GM18951 (cell line): ENCODE results near the gene AFF3.

Source experiments
- POLR2A ChIP-seq: IDR thresholded peaks from 4 replicates; pipeline ENCODE4 v1.6.1; 2011; ENCODE audit warnings: mild to moderate bottlenecking; ENCODE audit not compliant: insufficient read length, insufficient read depth; ENCODE audit errors: extremely low read depth
- in situ Hi-C: fragments of 300-500 bp; cut with MboI; formaldehyde crosslinking; loops from one replicate; pipeline ENCODE4 v1.12.0; 2022; ENCODE audit warnings: low sequenced_read_pairs, mixed read lengths, inconsistent platforms; ENCODE audit not compliant: unreplicated experiment

The AFF3 gene

DNA sequence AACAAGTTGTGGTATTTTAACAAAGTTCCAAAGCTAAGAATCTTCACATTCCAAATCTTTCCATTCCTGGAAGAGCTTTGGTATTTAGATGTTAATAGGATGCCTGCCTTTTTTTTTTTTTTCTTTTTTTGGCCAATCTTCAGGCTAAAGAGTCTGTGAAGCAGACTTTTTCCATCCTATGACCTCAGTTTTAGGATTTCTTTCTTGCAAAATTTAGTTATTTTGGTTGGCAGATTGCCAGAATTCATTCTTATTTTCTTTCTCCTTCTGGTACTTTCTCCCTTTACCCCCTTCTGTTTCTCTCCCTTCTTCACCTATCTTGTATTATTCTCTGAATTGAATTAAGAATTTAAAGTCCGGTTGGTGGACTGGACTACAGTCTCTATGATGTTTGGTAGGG, 434.8 kb downstream of the AFF3 start:
- in situ Hi-C loops, result no loop called here
- no peak for TF ChIP-seq POLR2A

DNA sequence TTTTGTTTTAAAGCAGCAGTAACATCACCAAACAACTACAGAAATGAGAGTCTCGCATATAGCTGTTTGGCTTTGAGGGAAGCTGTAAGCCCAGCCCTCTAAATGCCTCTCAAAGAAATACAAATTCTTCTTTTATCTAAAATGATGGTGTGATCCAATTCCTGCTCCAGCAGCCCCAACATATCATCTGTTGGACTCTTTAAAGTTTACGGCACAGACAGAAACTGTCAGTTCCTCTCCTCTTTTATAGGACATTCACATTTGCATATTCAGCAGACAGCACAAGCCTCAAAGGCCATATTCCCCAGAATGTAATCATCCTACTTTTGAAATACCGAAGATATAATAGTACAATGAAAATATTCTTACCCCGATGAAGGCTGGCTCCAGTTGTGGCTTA, 435.7 kb downstream of the AFF3 start:
- no peak for TF ChIP-seq POLR2A
- in situ Hi-C loops, result no loop called here

- in situ Hi-C loops, result no loop called here
- no peak for TF ChIP-seq POLR2A
Observed at GRCh38 chr2:99701503-99701902, 440.9 kb downstream of the AFF3 start.

DNA sequence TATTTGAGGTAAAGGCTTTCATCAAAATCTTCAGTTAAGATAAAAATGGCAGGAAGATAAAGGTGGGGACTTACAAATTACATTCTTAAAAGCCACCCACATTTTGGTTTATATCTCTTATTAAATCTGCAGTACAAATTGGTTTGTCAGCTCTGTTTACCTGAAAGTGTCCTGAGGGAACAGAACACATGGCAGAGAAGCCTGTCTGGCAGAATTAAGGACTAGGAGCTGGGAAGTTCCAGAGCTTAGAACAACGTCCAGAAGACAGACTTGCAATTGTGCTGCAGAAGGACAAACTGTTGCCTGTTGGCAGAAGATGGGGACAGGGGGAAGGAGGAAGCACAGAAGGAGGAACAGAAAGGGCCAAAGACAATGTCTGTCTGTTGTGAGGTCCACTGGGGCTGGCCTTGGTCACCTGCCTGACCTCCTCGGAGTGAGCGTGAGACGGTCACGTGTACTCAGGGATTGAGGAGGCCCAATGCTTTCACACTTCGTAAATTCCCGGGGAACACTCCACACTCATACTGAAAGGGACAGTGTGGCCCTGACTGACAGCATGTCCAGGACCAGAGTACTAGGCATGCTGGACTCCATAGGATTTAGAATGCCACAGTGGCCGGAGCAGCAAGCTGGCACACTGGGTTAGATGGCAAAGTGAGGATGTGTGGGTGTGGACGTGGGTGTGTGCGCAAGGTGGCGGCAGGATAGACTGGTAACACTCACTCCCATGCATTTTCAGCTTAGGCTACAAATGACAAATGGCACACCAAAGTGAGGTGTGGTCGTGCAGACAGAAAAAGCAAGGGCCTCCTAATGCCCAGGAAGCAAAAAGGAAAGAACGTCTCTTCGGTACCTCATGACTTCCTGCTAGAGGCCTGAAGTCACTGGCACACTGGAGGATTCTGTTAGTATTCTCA, 441.6 kb downstream of the AFF3 start:
- in situ Hi-C loops, result no loop called here
- TF ChIP-seq POLR2A, result no peak

DNA sequence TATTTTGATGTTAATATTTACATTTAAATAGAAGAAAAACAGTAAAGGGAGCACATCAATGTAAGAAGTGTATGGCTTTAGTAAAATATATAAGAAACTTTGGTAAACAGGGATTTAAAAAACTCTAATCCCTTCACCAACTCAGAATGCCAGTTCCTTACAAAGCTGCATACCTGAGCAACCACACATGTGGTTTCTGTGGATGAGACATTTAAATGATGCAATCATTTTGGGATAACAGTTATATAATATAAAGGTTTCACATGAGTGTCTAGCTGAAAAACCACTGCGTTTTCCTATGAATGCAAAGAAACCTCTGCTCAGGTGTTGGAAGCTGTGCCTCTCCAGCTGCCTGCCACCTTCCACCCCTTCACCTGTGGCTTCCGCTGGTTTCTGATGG, 443.5 kb downstream of the AFF3 start:
- in situ Hi-C loops, result no loop called here
- no peak for TF ChIP-seq POLR2A

DNA sequence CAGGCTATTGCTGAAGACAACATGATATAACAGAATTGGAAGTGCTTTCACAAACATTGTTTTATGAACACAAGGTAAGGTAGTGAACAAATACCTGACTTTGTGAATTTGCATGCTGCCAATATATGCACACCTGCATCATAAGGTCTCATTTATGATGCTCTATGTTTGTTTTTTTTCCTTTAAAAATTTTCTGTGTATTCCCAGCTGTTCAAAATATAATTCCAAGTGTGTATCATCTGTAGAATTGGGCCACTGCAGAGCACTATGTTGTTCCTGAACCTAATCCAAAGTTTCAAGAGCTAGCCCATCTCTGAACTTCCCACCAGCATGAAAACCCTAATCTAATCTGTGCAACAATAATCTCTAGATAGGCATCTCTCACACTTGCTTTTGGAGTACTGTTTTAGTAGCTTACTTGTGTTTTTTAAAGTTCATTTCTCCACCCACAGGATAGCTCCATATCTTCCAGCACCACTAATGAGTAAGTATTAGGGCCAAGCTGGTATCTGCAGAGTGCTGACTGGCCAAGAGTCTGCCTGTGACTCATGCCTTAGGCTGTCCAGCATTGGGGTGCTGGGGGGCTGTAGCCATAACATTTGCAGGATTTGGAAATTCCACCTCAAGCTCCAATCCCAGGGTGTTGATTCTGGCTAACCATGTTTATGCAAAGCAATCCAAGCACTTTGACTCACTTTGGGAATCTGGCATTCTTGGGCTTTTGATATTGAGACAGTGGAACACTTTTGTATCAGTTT, 444.4 kb downstream of the AFF3 start:
- TF ChIP-seq POLR2A, result no peak
- in situ Hi-C loops, result no loop called here

DNA sequence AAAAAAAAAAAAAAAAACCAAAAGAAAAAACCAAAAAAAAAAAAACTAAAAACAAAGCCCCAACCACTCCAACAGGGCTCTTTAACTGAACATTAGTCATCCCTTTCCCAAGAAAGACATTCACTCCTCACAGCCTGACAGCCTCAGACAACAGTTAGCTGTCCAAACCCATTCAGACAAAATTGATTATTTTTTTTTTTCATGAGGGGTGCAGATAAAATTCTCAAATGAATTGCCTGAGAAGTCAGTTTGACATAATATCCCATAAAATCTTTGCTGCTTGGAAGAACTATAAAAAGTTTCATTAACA, 446.5 kb downstream of the AFF3 start:
- in situ Hi-C loops, result no loop called here
- no peak for TF ChIP-seq POLR2A

- no peak for TF ChIP-seq POLR2A
- in situ Hi-C loops, result no loop called here
Observed at GRCh38 chr2:99695130-99695943, 447.1 kb downstream of the AFF3 start.

DNA sequence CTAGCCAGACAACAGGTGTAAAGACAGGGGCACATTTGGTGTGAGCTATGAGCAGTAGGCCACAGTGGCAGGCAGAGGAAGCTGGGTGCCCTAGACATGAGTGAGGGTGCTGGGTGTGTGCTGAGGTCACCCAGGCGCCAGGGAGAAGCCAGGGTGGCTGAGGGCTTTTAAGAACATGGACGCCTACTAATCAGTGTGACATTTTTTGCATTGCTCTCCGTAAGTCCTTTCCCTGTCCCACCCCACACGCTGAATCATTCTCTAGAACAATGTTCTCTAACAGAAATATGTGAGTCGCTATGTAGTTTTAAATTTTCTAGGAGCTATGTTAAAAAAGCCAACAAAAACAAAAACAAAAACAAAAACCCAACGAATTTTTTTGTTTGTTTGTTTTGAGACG, 448.1 kb downstream of the AFF3 start:
- no peak for TF ChIP-seq POLR2A
- in situ Hi-C loops, result no loop called here

GRCh38 chr2:99692785-99693184, 449.6 kb downstream of the AFF3 start:
- no peak for TF ChIP-seq POLR2A
- in situ Hi-C loops, result no loop called here

- no peak for TF ChIP-seq POLR2A
Observed at GRCh38 chr2:99691926-99692325, 450.5 kb downstream of the AFF3 start.

DNA sequence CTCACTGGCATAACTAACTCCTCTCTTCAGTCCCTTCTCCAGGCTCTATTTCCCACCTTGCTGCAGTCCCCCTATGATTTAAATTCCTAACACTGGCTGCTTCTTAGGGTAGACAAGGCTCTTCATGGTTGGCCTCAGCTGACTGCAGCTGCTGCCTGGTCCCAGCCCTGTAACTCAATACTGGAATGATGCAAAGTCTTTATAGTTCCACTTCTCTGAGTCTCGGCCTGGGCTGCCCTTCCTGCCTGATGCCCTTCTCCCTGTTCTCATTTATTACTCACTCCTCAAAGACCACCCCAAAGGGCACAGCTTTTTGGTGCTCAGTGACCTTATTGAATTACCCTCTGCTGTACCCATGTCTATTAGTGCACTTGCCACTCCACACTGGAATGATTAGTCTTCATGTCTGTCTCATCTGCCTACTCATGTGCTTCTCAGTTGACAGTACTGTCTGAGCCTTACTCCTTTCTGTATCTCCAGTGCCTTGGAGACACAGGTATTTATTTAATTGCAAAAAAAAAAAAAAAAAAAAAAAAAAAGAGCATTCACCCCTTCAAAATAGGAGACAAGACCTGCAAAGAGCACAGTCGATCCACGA, 453.1 kb downstream of the AFF3 start:
- in situ Hi-C loops, result no loop called here
- no peak for TF ChIP-seq POLR2A

More at GRCh38 chr2:99691926-99692325, 450.5 kb downstream of the AFF3 start:
- in situ Hi-C loops, result no loop called here

- no peak for TF ChIP-seq POLR2A
- in situ Hi-C loops, result no loop called here
Observed at GRCh38 chr2:99688699-99689098, 453.7 kb downstream of the AFF3 start.

DNA sequence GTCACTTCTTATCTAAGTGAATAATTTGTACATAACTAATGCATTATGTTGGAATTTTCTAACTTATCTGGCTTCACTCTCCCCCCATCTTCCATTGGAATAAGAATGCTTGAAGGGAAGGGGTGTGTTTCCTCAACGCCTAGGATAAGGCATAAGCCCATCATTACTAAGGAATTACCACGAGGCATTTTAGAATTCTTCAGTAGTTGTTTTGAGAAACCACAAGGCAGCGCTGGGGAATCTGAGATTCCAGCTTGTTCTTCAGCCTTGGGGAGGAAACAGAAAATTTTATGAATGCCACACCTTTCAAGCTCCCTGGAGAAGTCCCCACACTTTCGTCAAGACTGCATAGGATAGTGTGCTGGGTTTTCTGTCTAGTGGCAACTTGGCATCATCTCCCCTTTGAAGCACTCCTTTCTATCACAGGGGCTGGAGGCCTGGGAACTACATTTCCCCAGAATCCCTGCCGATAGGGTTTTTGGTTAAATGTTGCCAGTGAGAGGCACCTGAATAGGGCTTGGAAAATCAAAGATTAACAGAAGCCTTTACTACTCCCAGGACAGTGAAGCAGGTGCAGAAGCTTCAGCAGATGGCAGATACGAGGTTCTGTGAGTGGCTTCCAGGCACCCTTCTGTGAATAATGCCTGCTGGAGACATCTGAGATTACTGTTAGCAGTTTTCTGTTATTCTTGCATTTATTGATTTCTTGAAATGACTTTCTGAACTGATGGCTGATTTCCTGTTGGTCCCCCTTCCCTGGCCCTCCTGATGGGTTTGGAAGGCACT, 459.9 kb downstream of the AFF3 start:
- in situ Hi-C loops, result no loop called here
- no peak for TF ChIP-seq POLR2A
